Retinal pigment epithelial cell (primary cell): ENCODE data around the gene CA12.

Experiments
- DNase-seq: peaks from one replicate; pipeline ENCODE4 v3.0.0-alpha.2; 2010; ENCODE audit warnings: low read depth
- H3K4me3 ChIP-seq: 2 replicates; pipeline ENCODE4 v1.5.1; 2011; ENCODE audit warnings: mild to moderate bottlenecking, low read length, control low read depth, moderate library complexity
- TF ChIP-seq, protein P1 (sequence below): conservative IDR thresholded peaks from 2 replicates; pipeline ENCODE4 v1.5.1; 2011; ENCODE audit warnings: low read depth, low read length, control low read depth, inconsistent platforms

CA12 gene

DNA sequence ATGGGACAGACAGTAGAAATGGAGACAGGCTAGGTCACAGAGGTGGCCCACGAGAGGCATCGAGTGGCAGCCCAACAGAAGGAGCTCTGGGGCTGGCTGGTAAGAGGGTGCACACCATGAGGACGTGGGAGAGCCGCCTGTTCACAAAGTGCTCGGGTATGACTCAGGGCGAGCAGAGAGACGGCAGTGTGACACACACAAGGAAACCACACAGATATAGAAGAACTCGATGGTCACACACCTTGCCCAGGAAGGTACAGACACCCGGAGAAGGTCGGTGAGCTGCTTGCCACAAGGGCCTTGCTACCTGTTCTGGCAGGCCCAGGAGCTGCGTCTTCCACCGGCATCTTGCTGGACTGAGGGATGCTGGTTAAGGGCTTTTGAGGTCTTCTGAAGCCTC lies 50.2 kb downstream of the CA12 start:
- DNase-seq, result no peak
- H3K4me3 ChIP-seq, result no peak overlapping the region
- TF ChIP-seq, protein P1, sequence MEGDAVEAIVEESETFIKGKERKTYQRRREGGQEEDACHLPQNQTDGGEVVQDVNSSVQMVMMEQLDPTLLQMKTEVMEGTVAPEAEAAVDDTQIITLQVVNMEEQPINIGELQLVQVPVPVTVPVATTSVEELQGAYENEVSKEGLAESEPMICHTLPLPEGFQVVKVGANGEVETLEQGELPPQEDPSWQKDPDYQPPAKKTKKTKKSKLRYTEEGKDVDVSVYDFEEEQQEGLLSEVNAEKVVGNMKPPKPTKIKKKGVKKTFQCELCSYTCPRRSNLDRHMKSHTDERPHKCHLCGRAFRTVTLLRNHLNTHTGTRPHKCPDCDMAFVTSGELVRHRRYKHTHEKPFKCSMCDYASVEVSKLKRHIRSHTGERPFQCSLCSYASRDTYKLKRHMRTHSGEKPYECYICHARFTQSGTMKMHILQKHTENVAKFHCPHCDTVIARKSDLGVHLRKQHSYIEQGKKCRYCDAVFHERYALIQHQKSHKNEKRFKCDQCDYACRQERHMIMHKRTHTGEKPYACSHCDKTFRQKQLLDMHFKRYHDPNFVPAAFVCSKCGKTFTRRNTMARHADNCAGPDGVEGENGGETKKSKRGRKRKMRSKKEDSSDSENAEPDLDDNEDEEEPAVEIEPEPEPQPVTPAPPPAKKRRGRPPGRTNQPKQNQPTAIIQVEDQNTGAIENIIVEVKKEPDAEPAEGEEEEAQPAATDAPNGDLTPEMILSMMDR, result no peak

GRCh38 chr15:63330926-63331325 lies 50.7 kb downstream of the CA12 start:
- no peak for DNase-seq
- TF ChIP-seq, protein P1, result no peak
- H3K4me3 ChIP-seq, result no peak overlapping the region

DNA sequence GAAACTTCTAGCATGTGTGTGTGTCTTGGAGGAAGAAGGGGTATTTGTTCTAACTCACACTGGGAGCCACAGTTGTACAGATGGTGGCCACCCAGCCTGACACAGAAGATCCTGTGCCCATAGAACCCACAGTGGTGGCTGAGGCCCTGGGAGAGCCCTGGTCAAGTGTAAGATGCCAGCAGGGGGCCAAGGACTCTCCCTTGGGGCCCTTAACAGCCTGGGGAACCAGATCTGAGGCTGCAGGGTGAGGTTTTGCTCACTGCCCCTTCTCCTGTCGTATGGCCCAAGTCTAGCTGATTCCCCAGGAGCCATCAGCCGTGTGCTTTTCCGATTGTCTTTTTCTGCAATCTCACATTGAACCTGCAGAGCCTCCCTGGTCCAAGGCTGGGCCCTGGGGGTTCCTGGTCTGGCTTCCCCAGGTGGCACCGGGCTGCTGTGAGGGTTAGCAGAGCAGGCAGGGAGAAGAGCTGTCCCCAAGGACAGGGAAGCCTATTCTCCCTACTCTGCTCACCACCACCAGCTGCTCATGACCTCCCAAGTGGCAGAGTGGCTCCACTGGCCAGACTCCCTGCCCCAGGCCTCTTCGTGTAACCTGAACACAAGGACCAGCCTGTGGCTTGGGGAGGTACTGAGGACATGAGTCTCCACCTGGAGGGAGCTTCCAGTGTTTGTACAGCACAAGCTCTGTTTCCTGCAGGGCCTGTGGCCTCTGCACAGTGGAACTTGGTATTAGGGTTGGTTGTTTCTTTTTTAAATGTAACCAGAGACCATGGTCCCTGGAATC lies 51.9 kb downstream of the CA12 start:
- TF ChIP-seq, protein P1, result no peak
- no peak for DNase-seq
- no peak overlapping the region for H3K4me3 ChIP-seq

GRCh38 chr15:63327648-63328421 lies 53.8 kb downstream of the CA12 start:
- no peak for DNase-seq
- TF ChIP-seq, protein P1, result no peak
- H3K4me3 ChIP-seq, result no peak overlapping the region

- no peak overlapping the region for H3K4me3 ChIP-seq
- TF ChIP-seq, protein P1, result no peak
- no peak for DNase-seq
Measured at GRCh38 chr15:63324770-63325169, 56.9 kb downstream of the CA12 start.

DNA sequence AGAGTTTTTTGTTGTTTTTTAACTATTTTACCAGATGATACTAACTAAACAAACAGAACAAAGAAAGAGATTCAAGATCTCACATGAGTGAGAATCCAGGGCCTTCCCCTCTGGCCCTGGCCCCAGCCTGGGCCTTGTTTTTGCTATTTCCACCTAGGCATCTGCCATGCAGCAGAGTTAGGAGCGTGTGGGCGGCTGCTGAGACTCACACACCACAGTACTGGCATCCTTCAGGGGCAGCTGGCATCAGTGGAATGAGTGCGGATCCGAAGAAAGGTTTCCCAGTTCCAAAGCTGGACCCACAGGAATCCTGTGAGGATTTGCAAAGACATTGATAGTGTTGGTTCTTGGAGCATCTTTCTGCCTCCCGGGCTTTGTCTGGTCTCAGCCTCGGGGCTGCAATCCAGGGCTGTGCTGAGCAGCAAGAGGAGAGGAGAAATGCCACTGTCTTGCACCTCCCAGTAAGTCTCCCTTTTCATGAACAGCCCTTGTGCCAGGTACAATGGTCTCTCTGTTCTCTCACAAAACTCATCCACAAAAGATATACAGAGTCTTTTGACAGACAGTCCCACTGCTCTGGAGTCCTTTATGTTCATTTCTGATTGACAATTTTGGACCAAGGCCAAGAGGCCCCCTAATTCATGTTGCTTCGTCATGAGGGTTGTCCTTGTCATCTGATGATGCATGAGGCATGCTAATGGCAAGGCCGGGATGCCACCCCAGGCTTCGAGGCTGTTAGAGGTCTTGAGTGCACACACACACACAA lies 57.7 kb downstream of the CA12 start:
- TF ChIP-seq, protein P1, result no peak
- H3K4me3 ChIP-seq, result no peak overlapping the region
- DNase-seq, result no peak
